G401.6 (cell line): Measurements from ENCODE around the gene TMEM117.
"Not testable (repeated sequence)": the region's sequence is repeated elsewhere in the genome, so short reads cannot be mapped to it uniquely, and the experiment has no call there.

Source experiments
- FAIRE-seq: peaks from 2 replicates; lab custom pipeline; 2012; peaks lifted over from hg19 to GRCh38; lab: Jason Lieb, UNC

The TMEM117 gene

DNA sequence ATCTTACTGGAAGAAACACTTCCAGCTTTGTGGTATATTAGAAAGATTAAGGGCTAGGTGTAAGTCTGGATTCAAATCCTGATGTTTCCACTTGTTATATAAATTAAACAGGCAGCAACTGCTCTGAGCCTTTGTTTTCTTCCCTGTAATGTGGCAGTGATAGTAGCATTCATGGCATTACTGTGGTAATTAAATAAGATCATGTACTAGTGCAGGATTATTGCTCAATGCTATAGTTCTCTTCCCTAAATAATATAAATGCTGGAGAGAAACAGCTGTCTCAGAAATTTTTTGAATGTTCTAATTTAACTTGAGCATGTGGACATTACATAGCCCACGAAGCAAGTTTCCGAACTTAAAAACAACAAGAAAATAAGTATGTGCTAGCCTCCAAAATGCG is 5.4 kb downstream of the TMEM117 start:
- FAIRE-seq: no peak

DNA sequence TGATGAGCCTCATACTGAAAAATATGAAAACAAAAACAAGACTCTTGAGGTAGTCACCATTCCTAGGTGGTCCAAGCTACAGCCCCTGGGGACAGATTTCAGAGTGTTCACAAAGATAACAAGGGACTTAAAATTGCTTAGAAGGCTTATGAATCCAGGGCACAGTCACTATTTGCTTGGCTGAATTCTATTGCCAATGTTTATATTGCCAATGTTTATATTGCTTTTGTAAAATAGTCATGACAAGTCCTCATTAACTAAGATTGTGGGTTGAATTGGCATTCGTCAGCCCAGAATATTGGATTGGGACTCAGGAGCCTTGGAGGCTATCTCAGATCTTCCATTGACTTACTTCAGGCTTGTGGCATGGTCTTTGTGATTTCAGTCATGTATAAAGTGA is 6.4 kb downstream of the TMEM117 start:
- no peak for FAIRE-seq

DNA sequence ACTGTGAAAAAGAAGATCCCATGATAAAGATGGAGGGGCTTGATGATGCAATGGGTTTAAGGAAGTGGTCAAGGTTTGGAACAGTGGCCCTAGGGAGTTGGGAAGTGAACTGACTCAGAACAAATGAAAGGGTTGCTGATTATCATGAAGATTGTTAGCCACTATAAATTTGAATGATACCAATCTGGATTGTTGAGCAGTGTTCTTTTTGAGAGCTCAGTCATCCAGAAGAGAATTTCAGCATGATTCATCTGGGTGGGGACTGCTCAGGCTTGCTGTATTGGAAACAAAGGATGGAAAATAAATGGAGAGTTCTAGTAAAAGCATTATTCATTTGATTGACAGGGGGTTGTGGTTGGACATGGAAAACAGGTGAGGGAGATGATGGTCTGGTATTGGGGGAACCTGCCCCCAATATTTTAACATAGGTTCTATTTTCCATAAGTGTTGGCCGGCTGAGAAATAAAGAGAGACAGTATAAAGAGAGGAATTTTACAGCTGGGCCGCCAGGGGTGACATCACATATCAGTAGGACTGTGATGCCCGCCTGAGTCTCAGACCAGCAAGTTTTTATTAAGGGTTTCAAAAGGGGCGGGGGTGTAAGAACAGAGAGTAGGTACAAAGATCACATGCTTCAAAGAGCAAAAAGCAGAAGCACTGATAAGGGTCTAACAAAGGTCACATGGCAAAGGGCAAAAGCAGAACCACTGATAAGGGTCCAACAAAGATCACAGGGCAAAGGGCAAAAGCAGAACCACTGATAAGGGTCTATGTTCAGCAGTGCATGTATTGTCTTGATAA is 11.7 kb downstream of the TMEM117 start:
- FAIRE-seq: not testable (repeated sequence)

DNA sequence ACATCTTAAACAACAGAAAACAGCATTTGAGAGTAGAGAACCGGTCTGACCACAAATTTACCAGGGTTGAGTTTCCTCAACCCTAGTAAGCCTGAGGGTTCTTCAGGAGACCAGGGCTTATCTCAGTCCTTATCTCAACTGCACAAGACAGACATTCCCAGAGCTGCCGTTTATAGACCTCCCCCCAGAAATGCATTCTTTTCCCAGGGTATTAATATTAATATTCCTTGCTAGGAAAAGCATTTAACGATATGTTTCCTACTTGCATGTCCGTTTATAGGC is 12.3 kb downstream of the TMEM117 start:
- FAIRE-seq: no peak

DNA sequence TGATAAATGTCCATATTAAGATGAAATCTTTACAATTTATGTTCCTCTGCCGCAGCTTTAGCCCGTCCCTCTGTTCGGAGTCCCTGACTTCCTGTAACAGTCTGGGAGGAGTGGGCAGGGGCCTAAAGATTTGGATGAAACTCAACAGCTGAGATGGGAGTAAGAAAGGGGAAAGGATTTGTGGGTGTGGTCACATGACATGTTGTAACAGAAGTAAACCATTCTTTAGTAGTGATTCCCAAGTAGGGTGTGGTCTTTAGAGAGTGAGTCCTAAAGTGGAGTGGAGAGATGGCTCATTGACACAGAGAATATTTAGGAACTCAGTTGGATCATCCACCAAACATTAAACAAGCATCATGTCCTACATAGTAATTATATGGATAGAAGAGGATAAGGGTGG is 12.9 kb downstream of the TMEM117 start:
- no peak for FAIRE-seq

DNA sequence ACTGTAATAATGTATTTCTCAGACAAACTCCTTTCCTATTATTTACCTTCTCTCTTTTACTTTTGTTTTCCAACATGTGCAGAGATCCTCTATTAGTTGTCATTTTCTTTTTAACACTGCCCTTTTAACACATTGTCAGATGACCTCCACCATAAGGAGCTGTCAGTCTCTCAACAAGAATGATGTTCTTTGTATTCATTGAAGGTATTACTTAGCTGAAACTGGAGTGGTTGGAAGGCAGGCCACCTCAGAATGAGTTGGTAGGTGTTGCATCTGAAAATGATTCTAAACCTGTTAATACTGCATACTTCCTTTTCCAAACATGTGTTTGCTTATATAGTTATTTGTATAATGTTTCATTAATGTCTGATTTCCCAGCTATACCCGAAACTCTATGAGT is 16.9 kb downstream of the TMEM117 start:
- FAIRE-seq: no peak

DNA sequence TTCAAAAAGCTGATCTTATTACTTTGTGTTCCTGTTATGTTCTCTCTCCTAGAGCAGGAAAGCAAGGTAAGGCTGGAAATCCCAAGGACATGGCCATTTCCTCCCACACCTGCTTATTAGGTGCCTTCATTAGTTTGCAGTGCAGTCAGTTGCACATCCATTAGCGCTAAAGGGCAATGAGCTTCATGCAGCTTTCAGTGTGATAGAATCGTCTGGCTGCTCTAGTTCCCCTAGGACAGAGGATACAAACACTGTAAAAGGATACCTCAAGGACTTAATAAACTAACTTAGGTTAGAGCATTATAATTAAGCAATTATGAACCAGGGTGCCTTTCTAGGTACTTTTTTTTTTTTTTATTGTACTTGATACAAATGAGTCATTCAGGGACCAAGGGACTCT is 21.1 kb downstream of the TMEM117 start:
- FAIRE-seq: no peak

DNA sequence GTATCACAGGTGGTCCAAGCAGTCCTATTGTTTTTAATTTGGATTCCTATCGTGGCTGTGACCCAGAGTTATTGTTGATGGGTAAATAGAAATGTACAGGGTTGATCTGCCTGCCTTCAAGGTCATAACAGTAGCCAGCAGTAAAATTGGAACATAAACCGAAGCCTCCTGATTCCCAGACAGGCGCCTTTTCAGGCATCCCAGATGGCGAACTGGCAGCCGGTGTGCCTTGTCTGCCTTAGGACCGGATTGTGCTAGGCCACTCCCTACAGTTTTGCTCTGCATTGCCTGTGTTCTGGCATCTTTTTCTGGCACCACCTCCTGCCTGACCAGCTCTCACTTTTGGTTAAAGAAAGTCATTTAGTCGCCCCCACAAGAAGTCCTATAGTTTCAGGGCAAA is 22.2 kb downstream of the TMEM117 start:
- no peak for FAIRE-seq

DNA sequence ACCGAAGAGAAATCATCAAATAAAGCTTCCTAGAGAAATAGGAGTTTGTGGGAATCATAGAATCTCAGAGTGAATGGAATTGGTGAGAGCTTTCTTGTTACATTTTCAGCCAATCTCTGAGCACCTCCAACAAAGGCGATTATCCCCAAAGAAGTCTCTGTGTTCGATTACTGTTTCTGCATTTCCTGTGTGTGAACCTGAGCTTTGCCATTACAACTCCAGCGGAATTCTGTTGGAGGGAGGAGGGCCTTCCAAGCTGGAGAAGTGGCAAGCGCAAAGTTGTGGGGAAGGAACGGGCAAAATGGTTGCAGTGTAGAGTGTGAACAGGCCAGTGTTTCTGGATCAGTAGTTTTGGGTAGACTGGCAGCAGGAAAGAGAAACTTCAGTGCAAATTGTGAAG is 23.1 kb downstream of the TMEM117 start:
- FAIRE-seq: no peak

DNA sequence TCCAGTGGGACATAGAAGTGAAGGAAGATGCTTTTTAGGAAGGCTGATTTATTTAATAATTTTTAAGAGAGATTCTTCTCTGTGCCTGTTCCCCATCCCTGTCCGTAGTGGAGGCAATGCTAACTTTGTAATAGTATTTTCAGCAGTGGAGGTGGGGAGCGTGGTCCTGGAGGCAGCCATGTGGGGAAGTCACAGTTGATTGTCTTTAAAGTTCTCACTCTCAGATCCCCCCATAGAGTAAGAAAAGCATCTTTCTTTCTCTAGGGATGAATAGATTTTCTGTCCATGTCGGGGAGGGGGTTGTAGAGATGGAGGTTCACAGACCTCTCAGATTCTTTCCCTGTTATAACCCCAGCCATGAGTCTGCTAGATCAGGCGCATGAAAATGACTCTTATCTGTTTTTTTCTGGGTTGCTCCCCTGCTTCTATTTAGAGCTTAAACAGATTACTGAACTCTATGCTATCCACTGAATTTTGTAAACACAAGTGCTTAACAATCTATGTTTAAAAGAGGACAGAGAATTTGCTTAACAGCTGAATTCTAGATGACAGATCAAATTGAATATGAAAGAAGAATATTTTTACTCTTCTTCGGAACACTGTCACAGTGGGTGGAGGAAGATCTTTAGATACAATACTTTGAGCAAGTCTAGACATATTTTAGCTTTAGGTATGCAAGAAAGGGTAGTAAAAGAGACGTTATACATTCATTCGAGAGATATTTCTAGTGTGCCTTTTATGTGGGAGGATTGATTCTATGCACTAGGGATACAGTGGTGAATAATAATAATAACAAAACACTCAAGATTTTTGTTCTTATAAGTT is 25.3 kb downstream of the TMEM117 start:
- no peak for FAIRE-seq

DNA sequence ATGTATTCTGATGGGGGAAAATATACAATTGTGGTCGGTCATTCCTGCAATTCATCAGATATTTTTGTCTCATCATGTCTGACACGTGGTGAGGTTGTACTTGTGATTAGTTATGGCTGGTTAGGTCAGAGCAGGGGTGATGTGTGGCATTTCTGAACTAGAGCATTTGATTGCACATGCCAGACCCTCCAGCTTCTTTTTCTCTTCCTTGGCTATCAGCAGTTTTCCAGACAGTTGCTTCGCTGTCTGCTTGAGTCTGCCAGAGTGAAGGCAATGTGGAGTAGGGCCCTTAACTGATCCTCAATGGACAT is 25.9 kb downstream of the TMEM117 start:
- no peak for FAIRE-seq

DNA sequence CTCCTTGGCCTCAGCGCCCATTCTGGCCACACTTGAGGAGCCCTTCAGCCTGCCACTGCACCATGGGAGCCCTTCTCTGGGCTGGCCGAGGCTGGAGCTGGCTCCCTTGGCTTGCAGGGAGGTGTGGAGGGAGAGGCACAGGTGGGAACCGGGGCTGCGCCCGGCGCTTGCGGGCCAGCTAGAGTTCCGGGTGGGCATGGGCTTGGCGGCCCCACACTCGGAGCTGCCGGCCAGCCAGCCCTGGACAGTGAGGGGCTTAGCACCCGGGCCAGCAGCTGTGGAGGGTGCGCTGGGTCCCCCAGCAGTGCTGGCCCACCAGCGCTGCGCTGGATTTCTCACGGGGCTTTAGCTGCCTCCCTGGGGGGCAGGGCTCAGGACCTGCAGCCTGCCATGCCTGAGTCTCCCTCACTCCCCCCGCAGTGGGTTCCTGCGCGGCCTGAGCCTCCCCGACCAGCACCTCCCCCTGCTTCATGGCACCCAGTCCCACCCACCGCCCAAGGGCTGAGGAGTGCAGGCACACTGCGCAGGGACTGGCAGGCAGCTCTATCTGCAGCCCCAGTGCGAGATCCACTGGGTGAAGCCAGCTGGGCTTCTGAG is 28.0 kb downstream of the TMEM117 start:
- no peak for FAIRE-seq

DNA sequence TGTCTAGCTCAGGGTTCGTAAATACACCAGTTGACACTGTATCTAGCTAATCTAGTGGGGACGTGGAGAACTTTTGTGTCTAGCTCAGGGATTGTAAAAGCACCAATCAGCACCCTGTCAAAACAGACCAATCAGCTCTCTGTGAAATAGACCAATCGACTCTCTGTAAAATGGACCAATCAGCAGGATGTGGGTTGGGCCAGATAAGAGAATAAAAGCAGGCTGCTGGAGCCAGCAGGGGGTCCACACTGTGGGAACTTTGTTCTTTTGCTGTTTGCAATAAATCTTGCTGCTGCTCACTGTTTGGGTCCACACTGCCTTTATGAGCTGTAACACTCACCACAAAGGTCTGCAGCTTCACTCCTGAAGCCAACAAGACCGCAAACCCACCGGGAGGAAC is 28.7 kb downstream of the TMEM117 start:
- FAIRE-seq: not testable (repeated sequence)

DNA sequence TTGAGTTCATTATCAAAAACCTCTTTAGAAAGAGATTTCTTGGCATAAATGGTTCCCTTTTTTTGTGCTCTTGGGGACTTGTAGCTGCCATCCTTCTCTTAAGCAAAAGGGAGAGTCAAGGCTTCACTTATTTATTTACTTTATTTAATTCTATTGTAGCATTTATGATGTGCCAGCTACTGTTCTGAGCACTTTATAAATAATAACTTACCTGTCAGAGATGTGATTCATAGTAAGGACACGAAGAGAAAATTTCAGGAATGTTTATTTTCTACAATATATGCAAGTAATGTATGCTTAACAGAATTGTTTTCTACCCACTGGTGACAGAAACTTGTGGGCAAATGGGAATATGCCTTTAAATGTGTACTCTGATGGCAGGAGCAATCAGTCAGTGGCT is 33.3 kb downstream of the TMEM117 start:
- FAIRE-seq: no peak

DNA sequence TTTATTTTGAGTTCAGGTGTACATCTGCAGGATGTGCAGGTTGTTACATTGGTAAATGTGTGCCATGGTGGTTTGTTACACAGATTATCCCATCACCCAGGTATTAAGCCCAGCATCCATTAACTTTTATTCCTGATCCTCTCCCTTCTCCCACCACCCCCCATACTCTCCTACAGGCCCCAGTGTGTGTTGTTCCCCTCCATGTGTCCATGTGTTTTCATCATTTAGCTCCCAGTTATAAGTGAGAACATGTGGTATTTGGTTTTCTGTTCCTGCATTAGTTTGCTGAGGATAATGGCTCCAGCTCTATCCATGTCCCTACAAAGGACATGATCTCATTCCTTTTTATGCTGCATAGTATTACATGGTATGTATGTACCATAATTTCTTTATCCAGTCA is 33.9 kb downstream of the TMEM117 start:
- FAIRE-seq: not testable (repeated sequence)

DNA sequence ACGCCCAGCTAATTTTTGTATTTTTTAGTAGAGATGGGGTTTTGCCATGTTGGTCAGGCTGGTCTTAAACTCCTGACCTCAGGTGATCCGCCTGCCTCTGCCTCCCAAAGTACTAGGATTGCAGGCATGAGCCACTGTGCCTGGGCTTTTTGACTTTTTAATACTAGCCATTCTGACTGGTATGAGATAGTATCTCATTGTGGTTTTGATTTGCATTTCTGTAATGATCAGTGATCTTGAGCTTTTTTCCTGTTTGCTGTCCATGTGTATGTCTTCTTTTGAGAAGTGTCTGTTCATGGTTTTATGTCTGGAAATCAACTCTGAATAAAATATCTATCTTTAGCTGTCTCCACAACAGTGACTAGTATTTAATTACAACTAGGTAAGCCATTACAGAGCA is 35.4 kb downstream of the TMEM117 start:
- not testable (repeated sequence) for FAIRE-seq

DNA sequence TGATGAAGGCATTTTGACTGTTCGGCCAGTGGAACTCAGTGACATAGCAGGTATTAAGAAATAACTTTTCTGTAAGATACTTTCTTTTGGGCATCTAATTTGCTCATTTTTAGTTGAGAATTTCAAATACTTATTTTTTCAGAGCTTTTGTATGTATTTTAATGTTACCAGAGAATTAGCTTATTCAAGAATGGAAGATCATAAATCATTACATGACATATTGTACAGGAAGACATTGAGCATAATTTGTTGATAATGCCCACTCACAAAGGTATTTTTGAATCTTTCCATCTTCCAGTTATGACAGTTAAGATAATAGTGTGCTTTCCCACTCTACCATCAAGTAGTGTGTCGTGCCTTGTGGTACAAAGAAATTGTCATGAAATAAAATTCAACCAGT is 36.5 kb downstream of the TMEM117 start:
- FAIRE-seq: no peak

DNA sequence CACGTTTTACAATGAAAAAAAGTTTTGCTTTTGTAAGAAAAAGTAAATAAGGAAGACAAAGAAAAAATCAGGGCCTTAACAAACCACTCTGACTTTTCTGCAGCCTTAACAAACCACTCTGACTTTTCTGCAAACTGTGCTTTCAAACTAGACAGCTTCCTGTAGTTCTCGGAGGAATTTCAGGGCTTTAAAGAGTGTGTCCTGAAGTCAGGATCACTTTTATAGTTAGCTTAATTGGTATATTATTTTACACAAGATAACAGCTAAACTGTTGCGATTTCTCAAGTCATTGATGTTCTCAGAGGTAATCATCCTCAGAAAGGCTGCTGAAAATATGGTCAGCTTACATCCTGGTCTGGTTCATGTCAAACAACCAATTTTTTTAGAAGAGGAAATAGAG is 42.2 kb downstream of the TMEM117 start:
- no peak for FAIRE-seq

DNA sequence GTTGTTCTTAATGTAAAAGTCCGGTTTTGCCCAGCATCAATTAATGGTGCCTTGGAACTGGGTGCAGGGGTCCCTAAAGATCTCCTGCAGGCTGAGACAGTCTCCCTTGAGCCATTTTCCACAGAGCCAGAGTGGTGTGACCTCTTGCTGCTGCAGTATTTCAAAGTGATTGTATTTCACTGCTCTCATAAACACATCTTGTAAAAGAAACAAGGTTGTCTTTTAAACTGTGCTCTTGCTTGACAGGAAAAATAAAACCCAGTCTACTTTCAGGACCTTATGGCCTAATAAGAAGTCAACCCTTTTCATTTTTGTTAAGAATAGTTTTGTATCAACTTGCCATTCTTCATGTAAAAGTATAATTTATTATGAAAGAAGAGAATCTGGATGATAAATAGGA is 44.7 kb downstream of the TMEM117 start:
- FAIRE-seq: no peak

DNA sequence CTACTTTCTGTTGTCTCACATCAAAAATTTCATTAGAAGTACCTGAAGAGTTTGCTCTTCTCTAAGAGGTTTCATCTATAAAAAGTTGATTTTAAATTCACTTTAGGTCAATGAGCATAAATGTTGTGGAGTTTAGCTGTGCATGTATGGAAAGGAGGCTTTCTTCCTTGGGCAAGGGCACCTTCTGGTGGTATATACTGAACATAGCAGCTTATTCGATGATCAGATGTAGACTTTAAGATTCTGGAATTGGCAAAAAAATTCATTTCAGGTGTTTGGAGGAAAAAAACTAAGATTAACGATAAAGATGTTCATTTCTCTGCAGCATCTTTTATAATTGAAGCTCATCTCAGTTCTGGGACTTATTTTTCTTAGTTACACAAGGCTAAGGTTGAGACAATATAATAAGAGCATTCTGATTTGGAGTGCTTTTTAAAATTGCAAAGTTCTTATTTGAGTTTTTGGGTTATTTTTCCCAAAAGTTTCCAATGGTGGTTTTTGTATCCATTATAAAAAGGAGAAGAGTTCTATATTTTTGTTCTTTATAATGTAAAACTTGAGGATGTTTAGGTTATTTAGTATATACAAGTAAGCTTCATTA is 46.8 kb downstream of the TMEM117 start:
- FAIRE-seq: peak; percentile 91

DNA sequence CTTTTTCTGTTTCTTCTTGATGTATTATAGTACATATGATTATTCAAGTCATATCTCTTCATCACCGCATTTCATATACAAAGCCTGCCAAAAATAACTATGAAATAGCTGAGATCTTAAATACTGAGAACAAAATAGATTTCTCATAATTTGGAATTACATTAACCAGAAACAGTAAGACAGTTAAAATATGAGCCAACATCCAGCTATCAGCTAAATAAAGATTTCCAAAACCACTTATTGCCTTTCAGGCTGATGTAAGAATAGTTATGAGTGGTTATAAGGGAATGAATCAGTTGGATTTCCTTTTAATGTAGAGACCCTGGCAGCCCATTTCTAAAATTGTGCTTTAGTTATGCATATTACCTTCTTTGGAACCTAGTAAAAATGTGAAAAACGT is 47.4 kb downstream of the TMEM117 start:
- no peak for FAIRE-seq

DNA sequence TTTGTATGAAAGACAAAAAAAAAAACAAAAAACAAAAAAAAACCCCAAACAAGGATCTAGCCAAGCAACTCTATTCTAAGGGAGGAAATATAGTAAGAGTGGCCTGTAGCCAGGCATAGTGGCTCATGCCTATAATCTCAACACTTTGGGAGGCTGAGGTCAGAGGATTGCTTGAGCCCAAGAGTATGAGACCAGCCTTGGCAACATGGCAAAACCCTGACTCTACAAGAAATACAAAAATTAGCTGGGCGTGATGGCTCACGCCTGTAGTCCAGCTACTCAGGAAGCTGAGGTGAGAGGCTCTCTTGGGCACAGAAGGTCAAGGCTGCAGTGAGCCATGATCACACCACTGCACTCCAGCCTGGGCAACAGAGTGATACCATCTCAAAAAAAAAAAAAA is 47.9 kb downstream of the TMEM117 start:
- FAIRE-seq: no peak

DNA sequence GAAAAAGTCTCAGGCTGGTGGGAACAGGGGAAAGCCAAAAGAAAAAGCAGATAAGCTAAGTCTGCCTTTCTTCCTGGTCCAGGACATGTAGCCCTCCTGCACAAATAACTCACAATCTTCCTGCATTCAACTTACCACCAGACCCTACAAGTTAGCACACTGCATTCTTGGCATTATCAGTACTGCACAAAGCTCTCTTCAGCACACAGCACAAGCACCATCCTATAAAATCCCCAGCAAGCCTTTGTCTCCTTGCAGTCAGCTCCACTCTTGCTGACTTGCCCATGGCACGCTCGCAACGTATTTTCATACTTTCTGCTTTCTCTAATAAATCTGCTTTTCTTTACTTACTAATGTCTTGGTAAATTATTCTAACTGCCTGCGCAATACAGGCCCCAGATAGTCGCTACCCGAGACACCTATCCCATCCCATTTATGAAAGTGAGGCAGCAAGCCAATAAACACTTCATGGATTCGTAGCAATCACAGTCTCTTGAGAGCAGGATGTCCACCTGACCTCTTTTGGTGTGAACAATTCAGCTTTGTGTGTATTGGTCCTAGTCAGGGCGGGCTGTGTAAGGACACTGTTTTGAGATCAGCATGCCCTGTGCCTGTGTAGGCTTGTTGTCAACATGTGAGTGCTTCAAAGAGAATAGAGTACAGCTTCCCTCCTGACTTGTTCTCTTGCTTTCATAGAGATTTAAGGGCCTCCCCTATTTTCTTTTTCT is 49.0 kb downstream of the TMEM117 start:
- FAIRE-seq: no peak
